ENCODE measurements around the gene MGLL.

DNA sequence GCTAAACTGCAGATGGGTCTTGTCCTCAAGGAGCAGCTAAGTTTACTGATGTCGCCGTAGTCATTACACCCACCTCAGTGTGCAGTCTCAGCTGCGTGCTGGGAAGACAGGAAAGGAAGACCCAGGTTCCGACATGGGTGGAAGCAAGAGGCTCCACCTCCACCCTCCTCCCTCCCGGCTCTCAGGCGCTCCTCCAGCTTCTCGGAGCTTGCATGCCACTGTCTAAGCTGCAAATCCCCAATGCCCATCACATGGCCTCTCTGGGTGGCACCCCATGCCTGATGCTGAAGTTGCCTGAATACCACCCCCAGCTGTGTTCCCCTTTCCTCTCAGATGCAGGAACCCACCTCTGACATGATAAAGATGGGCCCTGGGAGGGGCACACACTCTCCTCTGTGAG is 58.5 kb downstream of the MGLL start:
- TF ChIP-seq TCF7L2 (IDR thresholded peaks at IDR 0.05; ENCODE audit: low read depth, low read length), result no peak
- TF ChIP-seq, protein P1, sequence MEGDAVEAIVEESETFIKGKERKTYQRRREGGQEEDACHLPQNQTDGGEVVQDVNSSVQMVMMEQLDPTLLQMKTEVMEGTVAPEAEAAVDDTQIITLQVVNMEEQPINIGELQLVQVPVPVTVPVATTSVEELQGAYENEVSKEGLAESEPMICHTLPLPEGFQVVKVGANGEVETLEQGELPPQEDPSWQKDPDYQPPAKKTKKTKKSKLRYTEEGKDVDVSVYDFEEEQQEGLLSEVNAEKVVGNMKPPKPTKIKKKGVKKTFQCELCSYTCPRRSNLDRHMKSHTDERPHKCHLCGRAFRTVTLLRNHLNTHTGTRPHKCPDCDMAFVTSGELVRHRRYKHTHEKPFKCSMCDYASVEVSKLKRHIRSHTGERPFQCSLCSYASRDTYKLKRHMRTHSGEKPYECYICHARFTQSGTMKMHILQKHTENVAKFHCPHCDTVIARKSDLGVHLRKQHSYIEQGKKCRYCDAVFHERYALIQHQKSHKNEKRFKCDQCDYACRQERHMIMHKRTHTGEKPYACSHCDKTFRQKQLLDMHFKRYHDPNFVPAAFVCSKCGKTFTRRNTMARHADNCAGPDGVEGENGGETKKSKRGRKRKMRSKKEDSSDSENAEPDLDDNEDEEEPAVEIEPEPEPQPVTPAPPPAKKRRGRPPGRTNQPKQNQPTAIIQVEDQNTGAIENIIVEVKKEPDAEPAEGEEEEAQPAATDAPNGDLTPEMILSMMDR (IDR thresholded peaks at IDR 0.05), result no peak
